ENCODE data around the gene EXOC3.

Gene EXOC3

GRCh38 chr5:497090-497700, 54.2 kb downstream of the EXOC3 start:
- DNase-seq (ENCODE audit: low spot score) = no peak
- TF ChIP-seq, protein P1, sequence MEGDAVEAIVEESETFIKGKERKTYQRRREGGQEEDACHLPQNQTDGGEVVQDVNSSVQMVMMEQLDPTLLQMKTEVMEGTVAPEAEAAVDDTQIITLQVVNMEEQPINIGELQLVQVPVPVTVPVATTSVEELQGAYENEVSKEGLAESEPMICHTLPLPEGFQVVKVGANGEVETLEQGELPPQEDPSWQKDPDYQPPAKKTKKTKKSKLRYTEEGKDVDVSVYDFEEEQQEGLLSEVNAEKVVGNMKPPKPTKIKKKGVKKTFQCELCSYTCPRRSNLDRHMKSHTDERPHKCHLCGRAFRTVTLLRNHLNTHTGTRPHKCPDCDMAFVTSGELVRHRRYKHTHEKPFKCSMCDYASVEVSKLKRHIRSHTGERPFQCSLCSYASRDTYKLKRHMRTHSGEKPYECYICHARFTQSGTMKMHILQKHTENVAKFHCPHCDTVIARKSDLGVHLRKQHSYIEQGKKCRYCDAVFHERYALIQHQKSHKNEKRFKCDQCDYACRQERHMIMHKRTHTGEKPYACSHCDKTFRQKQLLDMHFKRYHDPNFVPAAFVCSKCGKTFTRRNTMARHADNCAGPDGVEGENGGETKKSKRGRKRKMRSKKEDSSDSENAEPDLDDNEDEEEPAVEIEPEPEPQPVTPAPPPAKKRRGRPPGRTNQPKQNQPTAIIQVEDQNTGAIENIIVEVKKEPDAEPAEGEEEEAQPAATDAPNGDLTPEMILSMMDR (IDR thresholded peaks at IDR 0.05; ENCODE audit: extremely low read depth, missing control alignments) = no peak

- TF ChIP-seq, protein P1 (IDR thresholded peaks at IDR 0.05; ENCODE audit: extremely low read depth, missing control alignments) = no peak
- DNase-seq (ENCODE audit: low spot score) = no peak
These were observed 55.0 kb downstream of the EXOC3 start for GRCh38 chr5:497871-498509.

- DNase-seq (ENCODE audit: low spot score) = no peak
- TF ChIP-seq, protein P1 (IDR thresholded peaks at IDR 0.05; ENCODE audit: extremely low read depth, missing control alignments) = no peak
These were observed 56.5 kb downstream of the EXOC3 start for GRCh38 chr5:499233-500209.

GRCh38 chr5:500491-500890, 57.5 kb downstream of the EXOC3 start:
- DNase-seq (ENCODE audit: low spot score) = no peak
- TF ChIP-seq, protein P1 (IDR thresholded peaks at IDR 0.05; ENCODE audit: extremely low read depth, missing control alignments) = no peak

GRCh38 chr5:501105-501830, 58.3 kb downstream of the EXOC3 start:
- no peak for DNase-seq (ENCODE audit: low spot score)
- TF ChIP-seq, protein P1 (IDR thresholded peaks at IDR 0.05; ENCODE audit: extremely low read depth, missing control alignments) = no peak

DNA sequence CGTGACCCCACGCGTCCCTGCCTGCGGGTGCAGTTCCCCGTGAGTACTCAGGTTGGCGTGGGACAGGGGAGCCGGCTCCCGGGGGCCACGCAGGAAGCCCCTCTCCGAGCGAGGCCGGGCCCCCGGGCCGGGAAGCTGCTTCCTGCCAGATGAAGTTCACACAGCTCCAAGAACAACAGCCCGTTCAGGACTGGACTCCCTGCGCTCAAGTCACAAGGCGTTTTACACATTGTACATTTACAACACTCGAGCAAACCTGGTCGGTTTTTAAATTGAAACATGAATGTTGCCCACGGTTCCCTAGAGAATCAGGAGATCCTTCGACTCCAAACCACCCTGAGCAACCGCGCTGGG, 58.8 kb downstream of the EXOC3 start:
- DNase-seq (ENCODE audit: low spot score) = no peak
- TF ChIP-seq, protein P1 (IDR thresholded peaks at IDR 0.05; ENCODE audit: extremely low read depth, missing control alignments) = no peak
